ENCODE results near the gene BIN2.
A peak's percentile ranks its signal among the peaks of the same experiment; 100 is the strongest.

Gene BIN2

DNA sequence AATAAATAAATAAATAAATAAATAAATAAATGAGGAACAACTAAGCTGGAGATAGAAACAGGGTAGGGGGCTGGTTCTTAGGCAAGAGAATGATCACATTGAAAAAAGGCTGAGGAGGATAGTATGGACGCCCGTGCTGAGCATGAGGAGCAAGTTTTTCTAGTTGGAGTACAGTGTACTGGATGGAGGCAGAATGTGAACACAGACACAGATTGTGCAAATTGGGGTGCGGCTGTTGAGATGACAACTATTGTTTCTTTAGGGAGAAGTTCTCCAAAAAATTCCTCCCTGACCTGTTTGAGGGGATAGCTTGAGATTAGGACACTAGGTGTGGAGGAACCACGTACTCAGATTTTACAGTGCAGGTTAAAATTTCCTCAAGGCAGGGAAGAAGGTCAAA, 979 bp upstream of the BIN2 start:
- TF ChIP-seq, protein P1, sequence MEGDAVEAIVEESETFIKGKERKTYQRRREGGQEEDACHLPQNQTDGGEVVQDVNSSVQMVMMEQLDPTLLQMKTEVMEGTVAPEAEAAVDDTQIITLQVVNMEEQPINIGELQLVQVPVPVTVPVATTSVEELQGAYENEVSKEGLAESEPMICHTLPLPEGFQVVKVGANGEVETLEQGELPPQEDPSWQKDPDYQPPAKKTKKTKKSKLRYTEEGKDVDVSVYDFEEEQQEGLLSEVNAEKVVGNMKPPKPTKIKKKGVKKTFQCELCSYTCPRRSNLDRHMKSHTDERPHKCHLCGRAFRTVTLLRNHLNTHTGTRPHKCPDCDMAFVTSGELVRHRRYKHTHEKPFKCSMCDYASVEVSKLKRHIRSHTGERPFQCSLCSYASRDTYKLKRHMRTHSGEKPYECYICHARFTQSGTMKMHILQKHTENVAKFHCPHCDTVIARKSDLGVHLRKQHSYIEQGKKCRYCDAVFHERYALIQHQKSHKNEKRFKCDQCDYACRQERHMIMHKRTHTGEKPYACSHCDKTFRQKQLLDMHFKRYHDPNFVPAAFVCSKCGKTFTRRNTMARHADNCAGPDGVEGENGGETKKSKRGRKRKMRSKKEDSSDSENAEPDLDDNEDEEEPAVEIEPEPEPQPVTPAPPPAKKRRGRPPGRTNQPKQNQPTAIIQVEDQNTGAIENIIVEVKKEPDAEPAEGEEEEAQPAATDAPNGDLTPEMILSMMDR (IDR thresholded peaks at IDR 0.05; ENCODE audit: low read length, missing control alignments): no peak
- DNase-seq (ENCODE audit: low read depth): no peak
- H3K4me3 ChIP-seq (replicated peaks; ENCODE audit: low read depth, low read length): no peak overlapping the region

GRCh38 chr12:51323317-51323960, 535 bp downstream of the BIN2 start:
- TF ChIP-seq, protein P1 (IDR thresholded peaks at IDR 0.05; ENCODE audit: low read length, missing control alignments): no peak
- DNase-seq (ENCODE audit: low read depth): no peak
- H3K4me3 ChIP-seq (replicated peaks; ENCODE audit: low read depth, low read length): no peak overlapping the region

DNA sequence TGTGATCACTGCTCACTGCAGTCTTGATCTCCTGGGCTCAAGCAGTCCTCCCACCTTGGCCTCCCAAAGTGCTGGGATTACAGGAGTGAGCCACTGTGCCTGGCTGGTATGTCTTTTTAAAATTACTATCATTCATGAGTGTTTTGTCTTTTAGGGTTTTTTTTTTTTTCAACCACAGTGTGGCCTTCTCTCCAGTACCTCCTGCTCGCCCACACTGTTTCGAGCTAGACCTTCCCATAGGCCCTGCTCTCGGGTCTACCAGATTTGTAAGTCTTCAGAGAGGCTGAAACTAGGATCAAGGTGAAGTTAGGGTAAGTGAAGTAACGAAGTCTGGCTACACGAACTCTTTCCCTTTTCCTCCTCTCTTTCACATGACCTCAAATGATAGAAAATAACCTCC, 1.5 kb downstream of the BIN2 start:
- DNase-seq (ENCODE audit: low read depth): no peak
- no peak overlapping the region for H3K4me3 ChIP-seq (replicated peaks; ENCODE audit: low read depth, low read length)
- TF ChIP-seq, protein P1 (IDR thresholded peaks at IDR 0.05; ENCODE audit: low read length, missing control alignments): no peak

- no peak for DNase-seq (ENCODE audit: low read depth)
- H3K4me3 ChIP-seq (replicated peaks; ENCODE audit: low read depth, low read length): no peak overlapping the region
- TF ChIP-seq, protein P1 (IDR thresholded peaks at IDR 0.05; ENCODE audit: low read length, missing control alignments): no peak
Measured at GRCh38 chr12:51321882-51322281, 2.1 kb downstream of the BIN2 start.

DNA sequence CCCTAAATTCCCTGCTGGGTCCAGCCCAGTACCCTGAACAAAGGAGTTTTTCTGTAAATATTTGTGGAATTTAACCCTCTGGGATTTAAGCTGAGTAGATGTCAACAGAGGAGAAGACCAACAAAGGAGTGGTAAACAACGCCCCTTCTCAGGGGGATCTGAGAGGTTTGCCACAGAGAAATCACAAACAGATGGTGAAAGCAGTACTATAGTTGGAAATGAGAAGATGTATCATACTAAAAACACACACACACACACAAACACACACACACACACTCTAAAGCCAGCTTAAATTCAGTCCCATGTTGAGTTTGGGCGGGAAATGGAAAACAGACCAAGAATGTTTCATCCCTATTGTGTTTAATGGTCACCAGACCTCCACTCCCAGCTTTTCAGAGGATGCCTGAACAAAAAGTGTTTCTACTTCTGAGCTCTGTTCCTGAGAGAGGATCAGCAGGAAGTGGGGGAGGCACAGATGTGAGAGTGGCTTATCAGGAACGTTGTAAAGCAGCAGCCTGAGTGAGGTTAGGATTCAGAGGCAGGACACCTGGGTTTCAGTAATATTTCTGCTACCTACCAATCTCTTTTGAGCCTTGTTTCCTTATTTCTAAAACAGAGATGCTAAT, 3.2 kb downstream of the BIN2 start:
- TF ChIP-seq, protein P1 (IDR thresholded peaks at IDR 0.05; ENCODE audit: low read length, missing control alignments): no peak
- DNase-seq (ENCODE audit: low read depth): peak; percentile 51
- no peak overlapping the region for H3K4me3 ChIP-seq (replicated peaks; ENCODE audit: low read depth, low read length)

GRCh38 chr12:51320311-51320694, 3.7 kb downstream of the BIN2 start:
- TF ChIP-seq, protein P1 (IDR thresholded peaks at IDR 0.05; ENCODE audit: low read length, missing control alignments): no peak
- no peak overlapping the region for H3K4me3 ChIP-seq (replicated peaks; ENCODE audit: low read depth, low read length)

More at GRCh38 chr12:51320311-51320694, 3.7 kb downstream of the BIN2 start:
- no peak for DNase-seq (ENCODE audit: low read depth)

All from fibroblast of pulmonary artery (primary cell).